MM.1S (cell line): Measurements from ENCODE around the gene EMILIN2.
"Not testable (repeated sequence)": the region's sequence is repeated elsewhere in the genome, so short reads cannot be mapped to it uniquely, and the experiment has no call there.

Source experiments
- DNase-seq: peaks from one replicate; pipeline ENCODE4 v3.0.0-alpha.2; 2015
- H2AFZ ChIP-seq: fragments of 300-600 bp; sonication (generic); 2 replicates; pipeline ENCODE4 v1.6.0; 2016; ENCODE audit warnings: antibody characterized with exemption, low read length
- H3F3A ChIP-seq: fragments of 300-600 bp; sonication (generic); 2 replicates; pipeline ENCODE4 v1.6.1; 2016; ENCODE audit warnings: mild to moderate bottlenecking, antibody characterized with exemption, low read length, moderate library complexity, mixed read lengths; ENCODE audit not compliant: insufficient read depth
- H3K27ac ChIP-seq: fragments of 300-600 bp; sonication (generic); 2 replicates; pipeline ENCODE4 v1.5.1; 2016; ENCODE audit warnings: mild to moderate bottlenecking, low read length
- H3K27me3 ChIP-seq: fragments of 300-600 bp; sonication (generic); replicated peaks from 2 replicates; pipeline ENCODE4 v1.6.0; 2016; ENCODE audit warnings: low read length; ENCODE audit not compliant: insufficient read depth
- H3K36me3 ChIP-seq: fragments of 300-600 bp; sonication (generic); replicated peaks from 2 replicates; pipeline ENCODE4 v1.6.1; 2016; ENCODE audit warnings: mild to moderate bottlenecking, low read length, mixed read lengths; ENCODE audit not compliant: insufficient read depth
- H3K4me1 ChIP-seq: fragments of 300-600 bp; sonication (generic); 2 replicates; pipeline ENCODE4 v1.6.1; 2016; ENCODE audit warnings: low read length, mixed read lengths
- H3K4me2 ChIP-seq: fragments of 300-600 bp; sonication (generic); 2 replicates; pipeline ENCODE4 v1.6.0; 2016; ENCODE audit warnings: low read depth, low read length
- H3K4me3 ChIP-seq: fragments of 300-600 bp; sonication (generic); 2 replicates; pipeline ENCODE4 v1.5.1; 2016; ENCODE audit warnings: low read length, mixed read lengths
- H3K79me2 ChIP-seq: fragments of 300-600 bp; sonication (generic); 2 replicates; pipeline ENCODE4 v1.6.1; 2016; ENCODE audit warnings: mixed run types, low read length, mixed read lengths
- H3K9ac ChIP-seq: fragments of 300-600 bp; sonication (generic); 2 replicates; pipeline ENCODE4 v1.6.1; 2016; ENCODE audit warnings: low read length, mixed read lengths
- H3K9me2 ChIP-seq: fragments of 300-600 bp; sonication (generic); replicated peaks from 2 replicates; pipeline ENCODE4 v1.6.1; 2016; ENCODE audit warnings: mild to moderate bottlenecking, low read length, mixed read lengths; ENCODE audit not compliant: insufficient read depth
- H3K9me3 ChIP-seq: fragments of 300-600 bp; sonication (generic); replicated peaks from 2 replicates; pipeline ENCODE4 v1.6.1; 2016; ENCODE audit warnings: mild to moderate bottlenecking, low read length, mixed read lengths; ENCODE audit not compliant: insufficient read depth
- H4K20me1 ChIP-seq: fragments of 300-600 bp; sonication (generic); 2 replicates; pipeline ENCODE4 v1.6.1; 2016; ENCODE audit warnings: mild to moderate bottlenecking, low read length, moderate library complexity, mixed read lengths; ENCODE audit not compliant: insufficient read depth
- EZH2 ChIP-seq: fragments of 300-600 bp; sonication (generic); optimal IDR thresholded peaks from 2 replicates; pipeline ENCODE3; 2017; ENCODE audit warnings: low read depth, mild to moderate bottlenecking, antibody characterized with exemption, low read length, mixed read lengths
- EZH2phosphoT487 ChIP-seq: fragments of 300-600 bp; sonication (generic); IDR thresholded peaks from 2 replicates; pipeline ENCODE4 v1.6.1; 2018; ENCODE audit warnings: antibody characterized with exemption, low read length
- TF ChIP-seq, protein P1 (sequence below): fragments of 300-600 bp; sonication (generic); IDR thresholded peaks from 2 replicates; pipeline ENCODE4 v1.5.1; 2016; ENCODE audit warnings: antibody characterized with exemption, low read length, mixed read lengths

Gene EMILIN2

GRCh38 chr18:2805970-2806943, 40.5 kb upstream of the EMILIN2 start:
- Histone ChIP-seq H3K79me2 (no peaks in the 10 kb centered on the region), H3F3A (no peaks in the 10 kb centered on the region), H3K4me2 (no peak overlapping the region), H3K9me3 (no peaks in the 10 kb centered on the region), H3K4me1 (no peaks in the 10 kb centered on the region), H2AFZ (no peak overlapping the region), H4K20me1 (no peaks in the 10 kb centered on the region), H3K9me2 (no peaks in the 10 kb centered on the region), H3K36me3 (0 out of 2 replicates have a peak, but pooled peaks cover 6% of the 10 kb centered on the region), H3K4me3 (no peak overlapping the region), H3K27ac (no peak overlapping the region), H3K27me3 (no peaks in the 10 kb centered on the region), H3K9ac (no peak overlapping the region)
- no peak for TF ChIP-seq EZH2
- no peak for TF ChIP-seq EZH2phosphoT487
- TF ChIP-seq, protein P1, sequence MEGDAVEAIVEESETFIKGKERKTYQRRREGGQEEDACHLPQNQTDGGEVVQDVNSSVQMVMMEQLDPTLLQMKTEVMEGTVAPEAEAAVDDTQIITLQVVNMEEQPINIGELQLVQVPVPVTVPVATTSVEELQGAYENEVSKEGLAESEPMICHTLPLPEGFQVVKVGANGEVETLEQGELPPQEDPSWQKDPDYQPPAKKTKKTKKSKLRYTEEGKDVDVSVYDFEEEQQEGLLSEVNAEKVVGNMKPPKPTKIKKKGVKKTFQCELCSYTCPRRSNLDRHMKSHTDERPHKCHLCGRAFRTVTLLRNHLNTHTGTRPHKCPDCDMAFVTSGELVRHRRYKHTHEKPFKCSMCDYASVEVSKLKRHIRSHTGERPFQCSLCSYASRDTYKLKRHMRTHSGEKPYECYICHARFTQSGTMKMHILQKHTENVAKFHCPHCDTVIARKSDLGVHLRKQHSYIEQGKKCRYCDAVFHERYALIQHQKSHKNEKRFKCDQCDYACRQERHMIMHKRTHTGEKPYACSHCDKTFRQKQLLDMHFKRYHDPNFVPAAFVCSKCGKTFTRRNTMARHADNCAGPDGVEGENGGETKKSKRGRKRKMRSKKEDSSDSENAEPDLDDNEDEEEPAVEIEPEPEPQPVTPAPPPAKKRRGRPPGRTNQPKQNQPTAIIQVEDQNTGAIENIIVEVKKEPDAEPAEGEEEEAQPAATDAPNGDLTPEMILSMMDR: no peak
- DNase-seq: no peak

GRCh38 chr18:2808640-2809039, 38.2 kb upstream of the EMILIN2 start:
- H3K27me3 ChIP-seq, H3K4me2 ChIP-seq, DNase-seq: not testable (repeated sequence)

DNA sequence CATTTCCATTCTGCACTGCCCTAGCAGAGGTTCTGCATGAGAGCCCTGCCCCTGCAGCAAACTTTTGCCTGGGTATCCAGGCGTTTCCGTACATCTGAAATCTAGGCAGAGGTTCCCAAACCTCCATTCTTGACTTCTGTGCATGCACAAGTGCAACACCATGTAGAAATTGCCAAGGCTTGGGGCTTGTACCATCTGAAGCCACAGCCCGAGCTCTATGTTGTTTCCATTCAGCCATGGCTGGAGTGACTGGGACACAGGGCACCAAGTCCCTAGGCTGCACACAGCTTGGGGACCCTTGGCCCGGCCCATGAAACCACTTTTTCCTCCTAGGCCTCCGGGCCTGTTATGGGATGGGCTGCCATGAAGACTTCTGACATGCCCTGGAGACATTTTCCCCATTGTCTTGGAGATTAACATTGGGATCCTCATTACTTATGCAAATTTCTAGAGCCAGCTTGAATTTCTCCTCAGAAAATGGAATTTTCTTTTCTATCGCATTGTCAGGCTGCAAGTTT, 37.1 kb upstream of the EMILIN2 start:
- H3K27ac ChIP-seq, H3F3A ChIP-seq, H3K4me3 ChIP-seq, H3K4me2 ChIP-seq, H4K20me1 ChIP-seq, H3K9me3 ChIP-seq, H3K9me2 ChIP-seq, H3K27me3 ChIP-seq, H3K9ac ChIP-seq, H2AFZ ChIP-seq, H3K4me1 ChIP-seq, DNase-seq, H3K79me2 ChIP-seq, H3K36me3 ChIP-seq: not testable (repeated sequence)

More at GRCh38 chr18:2808640-2809039, 38.2 kb upstream of the EMILIN2 start:
- not testable (repeated sequence) for H3K9me2 ChIP-seq, H3K36me3 ChIP-seq, H3K9ac ChIP-seq, H4K20me1 ChIP-seq, H2AFZ ChIP-seq, H3K27ac ChIP-seq, H3K4me1 ChIP-seq, H3K79me2 ChIP-seq, H3K9me3 ChIP-seq, H3K4me3 ChIP-seq, H3F3A ChIP-seq

DNA sequence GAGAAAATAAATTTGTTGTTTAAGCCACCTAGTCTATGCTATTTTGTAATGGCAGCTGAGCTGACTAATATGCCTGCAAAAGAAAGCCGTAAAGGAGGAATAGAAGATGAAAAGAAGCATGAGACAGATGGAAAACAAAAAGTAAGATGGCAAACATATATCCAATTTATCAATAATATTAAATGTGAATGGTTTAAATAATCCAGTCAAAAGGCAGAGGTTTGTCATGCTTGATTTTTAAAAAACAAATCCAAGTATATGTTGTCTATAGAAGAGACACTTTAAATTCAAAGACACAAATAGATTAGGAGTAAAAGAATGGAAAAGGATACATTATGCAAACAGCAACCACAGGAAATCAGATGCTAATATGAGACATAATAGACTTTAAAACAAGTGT, 35.4 kb upstream of the EMILIN2 start:
- Histone ChIP-seq H3K4me2 (no peak overlapping the region), H3F3A (no peaks in the 10 kb centered on the region), H3K9me2 (no peaks in the 10 kb centered on the region), H2AFZ (no peak overlapping the region), H4K20me1 (no peaks in the 10 kb centered on the region), H3K27ac (no peak overlapping the region), H3K4me1 (no peaks in the 10 kb centered on the region), H3K9me3 (no peaks in the 10 kb centered on the region), H3K4me3 (no peak overlapping the region), H3K27me3 (no peaks in the 10 kb centered on the region), H3K36me3 (no peaks in the 10 kb centered on the region), H3K79me2 (no peaks in the 10 kb centered on the region), H3K9ac (no peak overlapping the region)
- no peak for DNase-seq
- no peak for TF ChIP-seq EZH2
- TF ChIP-seq EZH2phosphoT487: no peak
- TF ChIP-seq, protein P1: no peak
